AG04450 (cell line): ENCODE results near the gene MAP4K2. TPM values are rescaled to one million over a fixed set of nuclear protein-coding genes. Genes with fewer than 3 reads are reported as not detected.

ENCODE experiments used
- CTCF ChIA-PET: fragments of 300-600, 350-600 bp; formaldehyde crosslinking; extraction: SDS; loops from one replicate; lab custom pipeline; 2022; ENCODE audit warnings: antibody characterized with exemption, inconsistent platforms; lab: Charles Lee
- POLR2A ChIA-PET: fragments of 350-600 bp; formaldehyde crosslinking; extraction: SDS; loops from one replicate; lab custom pipeline; 2021; ENCODE audit warnings: antibody characterized with exemption, inconsistent platforms; lab: Yijun Ruan, JAX
- DNase-seq: peaks from one replicate; pipeline ENCODE4 v3.0.0-alpha.2; 2011; ENCODE audit warnings: low read depth, low spot score
- H3K27ac ChIP-seq: one replicate; pipeline ENCODE4 v1.5.1; 2012; ENCODE audit warnings: low read depth, low read length, control low read depth
- H3K27me3 ChIP-seq: one replicate; pipeline ENCODE4 v1.6.0; 2012; ENCODE audit warnings: low read length; ENCODE audit not compliant: control insufficient read depth, insufficient read depth
- H3K4me3 ChIP-seq: 2 replicates; pipeline ENCODE4 v1.5.1; 2011; ENCODE audit warnings: mild to moderate bottlenecking, low read depth, low read length, control low read depth
- H3K9me3 ChIP-seq: 2 replicates; pipeline ENCODE4 v1.5.1; 2012; ENCODE audit warnings: low read length; ENCODE audit not compliant: control insufficient read depth, insufficient read depth
- polyA plus RNA-seq: library from polyadenylated mRNA; depleted of rRNA; stranded (reverse); fragments of >200 nt; gene quantifications from 2 replicates; pipeline ENCODE4 v1.2.3, GENCODE V29; 2011
- TF ChIP-seq, protein P1 (sequence below): IDR thresholded peaks from 2 replicates; pipeline ENCODE4 v1.5.1; 2011; ENCODE audit warnings: low read depth, low read length, control low read depth, inconsistent platforms

The MAP4K2 gene
- polyA plus RNA-seq, 1 experiment: 9.9 TPM

DNA sequence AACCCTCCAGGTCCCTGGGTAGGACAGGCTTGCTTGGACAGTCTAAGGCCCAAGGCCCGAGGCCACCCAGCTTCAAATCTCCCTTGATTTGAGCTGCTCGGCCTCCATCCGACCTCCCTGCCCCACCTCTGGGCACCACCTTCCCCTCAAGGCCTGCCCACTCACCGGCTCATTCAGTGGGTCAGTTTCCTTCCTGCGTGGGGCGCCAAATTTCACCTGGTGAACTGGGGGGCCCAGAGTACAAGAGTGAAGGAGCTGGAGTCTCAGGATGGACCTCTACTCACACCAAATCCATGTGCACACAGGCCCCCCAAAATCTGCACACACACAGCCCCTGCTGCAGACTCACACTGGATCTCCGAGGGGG lies 3.8 kb downstream of the MAP4K2 start:
- POLR2A ChIA-PET: interaction anchor here (0.6 kb wide), 1 partner anchor 30 kb away, joined by 3 read pairs; no protein-coding TSS in a partner anchor
- TF ChIP-seq, protein P1, sequence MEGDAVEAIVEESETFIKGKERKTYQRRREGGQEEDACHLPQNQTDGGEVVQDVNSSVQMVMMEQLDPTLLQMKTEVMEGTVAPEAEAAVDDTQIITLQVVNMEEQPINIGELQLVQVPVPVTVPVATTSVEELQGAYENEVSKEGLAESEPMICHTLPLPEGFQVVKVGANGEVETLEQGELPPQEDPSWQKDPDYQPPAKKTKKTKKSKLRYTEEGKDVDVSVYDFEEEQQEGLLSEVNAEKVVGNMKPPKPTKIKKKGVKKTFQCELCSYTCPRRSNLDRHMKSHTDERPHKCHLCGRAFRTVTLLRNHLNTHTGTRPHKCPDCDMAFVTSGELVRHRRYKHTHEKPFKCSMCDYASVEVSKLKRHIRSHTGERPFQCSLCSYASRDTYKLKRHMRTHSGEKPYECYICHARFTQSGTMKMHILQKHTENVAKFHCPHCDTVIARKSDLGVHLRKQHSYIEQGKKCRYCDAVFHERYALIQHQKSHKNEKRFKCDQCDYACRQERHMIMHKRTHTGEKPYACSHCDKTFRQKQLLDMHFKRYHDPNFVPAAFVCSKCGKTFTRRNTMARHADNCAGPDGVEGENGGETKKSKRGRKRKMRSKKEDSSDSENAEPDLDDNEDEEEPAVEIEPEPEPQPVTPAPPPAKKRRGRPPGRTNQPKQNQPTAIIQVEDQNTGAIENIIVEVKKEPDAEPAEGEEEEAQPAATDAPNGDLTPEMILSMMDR: no peak
- H3K4me3 ChIP-seq: no peak overlapping the region
- CTCF ChIA-PET: no interaction called here
- H3K9me3 ChIP-seq: no peaks in the 10 kb centered on the region
- DNase-seq: no peak
- no peak overlapping the region for H3K27ac ChIP-seq
- no peaks in the 10 kb centered on the region for H3K27me3 ChIP-seq

DNA sequence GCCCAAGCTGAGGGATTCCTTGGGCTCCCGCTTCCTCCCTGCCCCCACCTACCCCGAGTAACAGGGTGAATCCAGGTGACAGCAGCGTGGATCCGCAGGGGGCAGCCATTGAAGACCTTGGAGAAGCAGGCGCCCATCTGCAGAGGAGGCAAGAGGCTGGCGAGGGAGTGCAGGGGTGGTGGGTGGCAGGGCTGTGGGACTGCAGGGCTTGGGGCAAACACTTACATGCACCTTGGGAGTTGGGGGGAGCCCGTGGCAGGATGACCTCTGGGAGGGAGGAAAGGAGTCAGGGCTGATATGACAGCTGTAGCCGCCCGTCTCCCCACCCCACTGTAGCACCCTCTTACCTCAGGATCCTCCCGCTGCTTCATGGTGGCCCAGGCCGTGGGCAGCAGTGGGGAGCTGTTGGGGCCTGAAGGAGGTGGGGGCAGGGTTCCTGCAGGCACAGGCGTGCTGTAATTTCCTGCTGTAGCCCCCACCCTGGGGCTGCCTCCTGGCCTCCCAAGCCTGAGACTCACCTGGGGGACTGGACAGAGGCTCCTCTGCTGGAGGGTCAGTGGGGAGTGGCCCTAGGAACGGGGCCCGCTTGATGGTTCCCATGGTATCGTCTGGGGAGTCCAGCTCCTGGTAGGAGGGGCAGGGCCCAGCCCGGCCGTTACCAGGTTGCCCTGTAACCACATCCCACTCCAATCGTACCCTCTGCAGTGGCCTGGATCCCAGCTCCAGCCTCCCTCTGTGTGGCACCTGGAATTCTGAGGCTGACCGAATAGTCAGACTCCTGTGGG lies 6.1 kb downstream of the MAP4K2 start:
- POLR2A ChIA-PET: interaction anchor here (0.6 to 1.2 kb wide), 2 partner anchors 10 to 18 kb away, joined by 3 read pairs; no protein-coding TSS in a partner anchor
- DNase-seq: no peak
- CTCF ChIA-PET: no interaction called here
- Histone ChIP-seq H3K27me3 (no peaks in the 10 kb centered on the region), H3K4me3 (no peak overlapping the region), H3K9me3 (no peaks in the 10 kb centered on the region), H3K27ac (no peak overlapping the region)
- TF ChIP-seq, protein P1: no peak

DNA sequence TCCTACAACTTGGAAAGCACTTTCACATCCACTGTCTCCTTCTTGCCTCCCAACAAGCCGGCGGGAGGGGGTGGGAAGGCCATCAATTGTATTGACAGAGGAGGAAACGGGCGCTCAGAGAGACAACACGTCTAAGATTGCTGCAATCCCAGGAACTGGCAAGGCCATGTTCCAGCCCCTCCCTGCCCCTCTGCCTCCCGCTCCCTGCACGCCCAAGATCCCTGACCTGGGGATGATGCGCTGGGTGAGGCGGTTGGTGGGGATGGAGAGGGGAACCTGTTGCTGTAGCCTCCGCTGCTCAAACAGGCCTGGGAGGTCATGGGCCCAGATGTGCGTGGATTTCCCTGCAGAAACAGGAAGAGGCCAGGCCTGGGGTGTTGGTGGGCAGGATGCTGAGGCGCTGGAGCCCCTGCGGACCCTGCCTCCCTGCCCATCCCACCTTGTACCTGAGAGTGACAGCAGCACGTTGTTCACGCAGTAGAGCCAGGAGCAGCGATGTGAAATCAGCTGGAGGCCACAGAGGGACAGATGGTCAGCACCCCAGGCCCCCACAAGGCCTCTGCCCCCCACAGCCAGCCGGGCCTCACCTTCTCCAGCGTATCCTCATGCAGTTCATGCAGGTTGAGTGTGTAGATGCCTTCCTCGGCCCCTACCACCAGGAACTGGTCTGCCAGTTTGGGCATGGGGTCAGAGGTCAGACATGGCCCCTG lies 6.8 kb downstream of the MAP4K2 start:
- no peaks in the 10 kb centered on the region for H3K9me3 ChIP-seq
- H3K27ac ChIP-seq: no peak overlapping the region
- ChIA-PET CTCF (no interaction called here), POLR2A (no interaction called here)
- TF ChIP-seq, protein P1: no peak
- DNase-seq: no peak
- no peak overlapping the region for H3K4me3 ChIP-seq
- no peaks in the 10 kb centered on the region for H3K27me3 ChIP-seq

DNA sequence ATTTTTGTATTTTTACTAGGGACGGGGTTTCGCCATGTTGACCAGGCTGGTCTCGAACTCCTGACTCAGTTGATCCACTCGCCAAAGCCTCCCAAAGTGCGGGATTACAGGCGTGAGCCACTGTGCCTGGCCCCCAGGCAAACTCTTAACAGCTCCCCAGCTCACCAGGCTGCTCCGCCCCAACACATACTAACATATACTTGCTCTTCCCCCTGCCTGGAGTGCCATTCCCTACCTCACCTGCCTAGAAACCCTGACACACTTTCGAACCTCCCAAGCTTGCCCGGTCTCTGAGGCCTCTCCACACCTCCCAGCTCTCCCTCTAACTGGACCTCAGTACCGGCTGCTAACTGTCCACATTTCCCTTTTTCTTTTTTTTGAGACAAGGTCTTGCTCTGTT lies 8.5 kb downstream of the MAP4K2 start:
- CTCF ChIA-PET: interaction anchor here (0.6 kb wide), 1 partner anchor 221 kb away, joined by 8 read pairs; no protein-coding TSS in a partner anchor
- no peak overlapping the region for H3K27ac ChIP-seq
- no peak overlapping the region for H3K4me3 ChIP-seq
- no peaks in the 10 kb centered on the region for H3K9me3 ChIP-seq
- H3K27me3 ChIP-seq: no peaks in the 10 kb centered on the region
- TF ChIP-seq, protein P1: no peak
- DNase-seq: no peak
- POLR2A ChIA-PET: interaction anchor here (0.5 to 0.6 kb wide), 2 partner anchors 22 to 35 kb away, joined by 3 to 5 read pairs; partner anchors contain the start of gene PYGM
